Fibroblast of lung (primary cell): ENCODE results near the gene RTN3.

Source experiments
- EZH2 ChIP-seq: IDR thresholded peaks from 2 replicates; pipeline ENCODE4 v1.5.1; 2012; ENCODE audit warnings: low read length, control low read depth, mild to moderate bottlenecking; ENCODE audit errors: missing control alignments
- TF ChIP-seq, protein P1 (sequence below), 2 donors: IDR thresholded peaks in 1 of 2; conservative IDR thresholded peaks in 1 of 2; 1 replicate in 1 of 2; 2 replicates in 1 of 2; pipeline ENCODE4 v1.5.1; 2011 to 2012; ENCODE audit warnings: low read length in 2 of 2, control low read depth in 1 of 2, inconsistent platforms in 1 of 2, low read depth in 1 of 2, mild to moderate bottlenecking in 1 of 2

DNA sequence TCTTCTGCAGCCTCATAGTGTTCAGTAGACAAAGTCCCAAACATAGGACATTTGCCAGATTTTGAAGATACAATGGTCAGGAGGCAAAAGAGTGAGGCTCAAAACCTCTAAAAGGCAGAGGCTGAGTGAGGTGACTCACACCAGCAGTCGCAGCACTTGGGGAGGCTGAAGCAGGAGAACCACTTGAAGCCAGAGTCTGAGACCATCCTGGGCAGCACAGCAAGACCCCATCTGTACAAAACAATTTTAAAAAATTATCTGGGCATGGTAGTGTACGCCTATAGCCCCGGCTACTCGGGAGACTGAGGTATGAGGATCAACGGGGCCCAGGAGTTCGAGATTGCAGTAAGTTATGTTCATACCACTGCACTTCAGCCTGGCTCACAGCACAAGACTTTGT is 101.4 kb downstream of the RTN3 start:
- TF ChIP-seq, protein P1, sequence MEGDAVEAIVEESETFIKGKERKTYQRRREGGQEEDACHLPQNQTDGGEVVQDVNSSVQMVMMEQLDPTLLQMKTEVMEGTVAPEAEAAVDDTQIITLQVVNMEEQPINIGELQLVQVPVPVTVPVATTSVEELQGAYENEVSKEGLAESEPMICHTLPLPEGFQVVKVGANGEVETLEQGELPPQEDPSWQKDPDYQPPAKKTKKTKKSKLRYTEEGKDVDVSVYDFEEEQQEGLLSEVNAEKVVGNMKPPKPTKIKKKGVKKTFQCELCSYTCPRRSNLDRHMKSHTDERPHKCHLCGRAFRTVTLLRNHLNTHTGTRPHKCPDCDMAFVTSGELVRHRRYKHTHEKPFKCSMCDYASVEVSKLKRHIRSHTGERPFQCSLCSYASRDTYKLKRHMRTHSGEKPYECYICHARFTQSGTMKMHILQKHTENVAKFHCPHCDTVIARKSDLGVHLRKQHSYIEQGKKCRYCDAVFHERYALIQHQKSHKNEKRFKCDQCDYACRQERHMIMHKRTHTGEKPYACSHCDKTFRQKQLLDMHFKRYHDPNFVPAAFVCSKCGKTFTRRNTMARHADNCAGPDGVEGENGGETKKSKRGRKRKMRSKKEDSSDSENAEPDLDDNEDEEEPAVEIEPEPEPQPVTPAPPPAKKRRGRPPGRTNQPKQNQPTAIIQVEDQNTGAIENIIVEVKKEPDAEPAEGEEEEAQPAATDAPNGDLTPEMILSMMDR (conservative IDR thresholded peaks at IDR 0.05 in 1 of 2, IDR thresholded peaks at IDR 0.05 in 1 of 2; ENCODE audit: low read depth in 1 of 2, low read length in 2 of 2): no peak
- no peak for TF ChIP-seq EZH2
